SJCRH30 (cell line): ENCODE data around the gene LCP2. TPM values are rescaled to one million over a fixed set of nuclear protein-coding genes. Genes with fewer than 3 reads are reported as not detected.

Experiments used
- DNase-seq, 2 experiments: peaks; one replicate each; pipeline ENCODE4 v3.0.0-alpha.2; 2015 to 2020
- H3K27ac ChIP-seq: fragments of 250-450 bp; sonication (Bioruptor Pico); 2 replicates; pipeline ENCODE4 v1.5.1; 2020; ENCODE audit warnings: mild to moderate bottlenecking, moderate library complexity
- H3K27me3 ChIP-seq: fragments of 250-450 bp; sonication (Bioruptor Pico); 2 replicates; pipeline ENCODE4 v1.5.1; 2020; ENCODE audit warnings: mild to moderate bottlenecking, moderate library complexity
- H3K36me3 ChIP-seq: fragments of 250-450 bp; sonication (Bioruptor Pico); 2 replicates; pipeline ENCODE4 v1.5.1; 2020; ENCODE audit warnings: mild to moderate bottlenecking, moderate library complexity
- H3K4me1 ChIP-seq: fragments of 250-450 bp; sonication (Bioruptor Pico); 2 replicates; pipeline ENCODE4 v1.5.1; 2020; ENCODE audit warnings: mild to moderate bottlenecking, moderate library complexity
- H3K4me3 ChIP-seq: fragments of 250-450 bp; sonication (Bioruptor Pico); 2 replicates; pipeline ENCODE4 v1.5.1; 2020; ENCODE audit warnings: mild to moderate bottlenecking, moderate library complexity
- H3K9me3 ChIP-seq: fragments of 250-450 bp; sonication (Bioruptor Pico); replicated peaks from 2 replicates; pipeline ENCODE4 v1.5.1; 2020; ENCODE audit warnings: mild to moderate bottlenecking, moderate library complexity
- total RNA-seq: library from RNA; depleted of rRNA; stranded (reverse); fragments of >200 nt; shearing (Covaris generic); gene quantifications from 2 replicates; pipeline ENCODE4 v1.2.3, GENCODE V29; 2014; rRNA removed

Gene LCP2
- total RNA-seq = not detected in 2 replicates

DNA sequence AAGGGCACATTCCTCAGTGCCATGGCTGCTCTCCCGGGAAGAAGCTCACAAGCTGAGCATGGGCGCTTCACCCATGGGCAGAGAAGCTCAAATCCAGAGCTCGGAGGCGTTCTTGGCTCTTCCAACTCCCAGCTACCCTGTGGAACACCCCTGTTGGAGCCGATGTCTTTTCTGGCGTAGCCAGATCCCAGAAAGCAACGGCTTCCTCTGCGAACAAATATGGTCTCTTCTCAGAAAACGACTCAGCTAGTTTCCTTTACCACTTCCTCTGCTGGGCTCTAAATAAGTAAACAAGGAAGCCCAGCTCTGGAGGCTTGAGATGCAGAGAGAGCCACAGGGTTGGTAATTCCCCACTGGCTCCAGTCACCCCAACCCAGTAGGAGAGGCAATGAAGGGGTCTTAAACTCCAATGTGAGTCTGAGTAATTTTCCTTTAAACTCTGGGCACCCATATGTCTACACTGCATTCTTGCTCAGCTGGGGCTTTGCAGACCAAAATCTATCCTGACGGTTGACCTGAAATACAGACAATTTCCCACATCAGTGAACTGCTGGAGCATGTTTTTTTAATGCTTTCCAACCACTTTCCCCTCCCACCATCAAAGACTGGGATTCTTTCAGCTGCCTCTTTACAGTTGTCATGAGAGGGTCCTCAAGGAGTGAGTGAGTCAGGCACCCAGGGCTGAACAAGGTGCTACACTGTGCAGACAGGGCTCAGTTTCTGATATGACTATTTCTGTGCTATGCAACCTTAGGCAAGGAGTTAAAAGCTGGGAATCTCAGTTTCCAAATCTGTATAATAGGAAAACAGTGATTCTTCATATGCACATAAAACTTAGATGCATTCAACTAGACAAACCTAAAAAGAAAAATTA, at the start of gene LCP2:
TSS of gene LCP2 (minus strand) at position 189 of the 874 bp plus-strand sequence. CDS start at position 23, 166 bp downstream.
- H3K4me1 ChIP-seq = no peaks in the 10 kb centered on the region
- no peak within 1 kb of the TSS for H3K4me3 ChIP-seq
- H3K9me3 ChIP-seq = no peaks in the 10 kb centered on the region
- DNase-seq = no peak
- no peaks in the 10 kb centered on the region for H3K36me3 ChIP-seq
- no peak within 1 kb of the TSS for H3K27ac ChIP-seq
- no peaks in the 10 kb centered on the region; the same call in 1 of the 2 replicates for H3K27me3 ChIP-seq

DNA sequence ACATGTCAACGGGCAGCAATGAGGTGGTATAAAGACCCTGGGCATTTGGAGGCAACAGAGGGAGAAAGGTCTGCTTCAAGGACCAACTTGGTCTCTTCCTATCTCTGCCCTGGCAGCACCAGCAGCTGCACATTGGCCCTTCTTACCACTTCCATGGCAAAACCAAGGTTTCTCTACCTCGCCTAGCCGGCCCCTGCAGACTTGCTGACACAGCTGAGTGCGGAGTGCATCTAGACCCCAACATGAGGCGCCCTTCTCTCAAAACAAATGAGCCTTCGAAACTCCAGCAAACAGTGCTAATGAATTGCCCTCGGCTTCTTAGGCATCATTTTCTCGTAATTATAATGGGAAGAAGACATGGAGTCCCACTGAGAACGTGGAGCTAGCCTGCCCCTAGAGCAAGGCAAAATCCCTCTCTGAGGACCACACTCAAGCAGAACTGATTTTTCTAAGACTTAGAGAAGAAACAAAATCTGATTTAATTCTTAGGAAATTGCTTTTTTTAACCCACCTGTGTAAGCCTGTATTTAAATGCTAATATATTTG, 49.5 kb upstream of the LCP2 start:
- DNase-seq = no peak
- Histone ChIP-seq H3K27ac (no peak overlapping the region), H3K4me3 (no peak overlapping the region), H3K27me3 (0 out of 2 replicates have a peak, but pooled peaks cover 10% of the 10 kb centered on the region), H3K9me3 (no peaks in the 10 kb centered on the region), H3K4me1 (no peaks in the 10 kb centered on the region), H3K36me3 (no peaks in the 10 kb centered on the region)

DNA sequence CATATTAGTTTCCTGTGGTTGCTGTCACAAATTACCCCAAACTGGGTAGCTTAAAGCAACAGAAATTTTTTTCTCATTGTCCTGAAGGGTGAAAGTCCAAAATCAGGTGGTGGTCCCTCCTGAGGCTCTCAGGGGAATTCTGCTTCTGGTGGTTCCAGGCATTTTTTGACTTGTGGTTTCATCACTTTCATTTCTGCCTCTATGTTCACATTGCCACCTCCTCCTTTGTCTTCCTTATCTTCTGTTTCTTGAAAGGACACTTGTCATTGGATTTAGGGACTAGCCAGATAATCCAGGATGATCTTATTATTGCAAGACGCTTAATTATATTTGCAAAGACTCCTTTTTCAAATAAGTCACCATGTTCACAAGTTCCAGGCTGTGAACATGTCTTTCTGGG, 48.4 kb upstream of the LCP2 start:
- Histone ChIP-seq H3K4me3 (no peak overlapping the region), H3K36me3 (no peaks in the 10 kb centered on the region), H3K4me1 (no peaks in the 10 kb centered on the region), H3K27ac (no peak overlapping the region), H3K9me3 (no peaks in the 10 kb centered on the region), H3K27me3 (0 out of 2 replicates have a peak, but pooled peaks cover 10% of the 10 kb centered on the region)
- no peak for DNase-seq

DNA sequence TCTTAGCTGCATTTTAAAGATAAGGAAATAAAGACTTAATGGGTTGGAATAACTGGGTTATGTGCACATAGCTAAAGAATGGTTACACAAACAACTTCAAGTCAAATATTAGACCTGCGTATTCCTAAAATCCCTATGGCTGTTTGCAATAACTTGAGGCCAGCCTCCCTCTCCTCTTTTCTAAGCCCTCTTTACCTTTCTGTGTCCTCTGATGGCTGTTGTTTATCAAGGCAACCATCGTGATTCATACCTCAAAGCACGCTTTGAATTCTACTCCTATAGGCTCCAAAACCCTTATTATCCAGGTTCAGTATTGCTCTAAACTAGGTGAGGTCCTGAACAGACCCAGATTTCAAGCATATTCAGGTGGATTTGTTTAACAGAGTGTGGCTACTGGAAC, 45.6 kb upstream of the LCP2 start:
- H3K36me3 ChIP-seq = no peaks in the 10 kb centered on the region
- H3K27ac ChIP-seq = no peak overlapping the region
- no peaks in the 10 kb centered on the region for H3K4me1 ChIP-seq
- no peak overlapping the region for H3K4me3 ChIP-seq
- H3K27me3 ChIP-seq = 0 out of 2 replicates have a peak, but pooled peaks cover 10% of the 10 kb centered on the region
- DNase-seq = no peak
- H3K9me3 ChIP-seq = no peaks in the 10 kb centered on the region

DNA sequence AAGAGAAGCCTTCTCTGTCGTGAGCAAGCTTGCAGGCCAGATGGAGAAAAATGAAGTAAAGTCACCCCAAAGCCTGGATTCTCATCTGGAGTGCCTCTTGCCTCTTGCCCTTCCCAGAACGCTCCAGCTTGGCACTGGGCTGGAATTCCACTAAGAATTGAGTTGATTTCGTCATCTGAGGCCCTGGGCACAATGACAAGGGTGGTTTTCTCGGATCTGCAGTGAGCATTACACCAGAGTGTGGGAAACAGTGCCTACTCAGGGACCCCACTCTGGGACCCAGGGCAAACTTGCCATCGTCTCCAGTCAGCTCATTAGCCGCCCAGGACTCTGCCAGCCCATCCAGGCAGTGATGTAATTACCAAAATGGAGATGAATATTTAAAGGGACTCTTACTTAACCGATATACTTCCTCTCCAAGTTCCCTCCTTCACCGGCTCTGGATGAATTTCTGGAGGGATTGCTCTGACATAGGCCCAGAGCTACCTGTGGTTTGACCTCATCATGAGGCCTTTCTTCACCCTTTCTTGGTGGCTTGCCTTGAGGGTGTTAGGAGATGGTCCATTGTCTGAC, 44.7 kb upstream of the LCP2 start:
- DNase-seq = no peak
- peaks cover 8% of the 10 kb centered on the region; the same call in 1 of the 2 replicates for H3K27me3 ChIP-seq
- no peak overlapping the region for H3K4me3 ChIP-seq
- H3K27ac ChIP-seq = no peak overlapping the region
- no peaks in the 10 kb centered on the region for H3K4me1 ChIP-seq
- no peaks in the 10 kb centered on the region for H3K9me3 ChIP-seq
- no peaks in the 10 kb centered on the region for H3K36me3 ChIP-seq

DNA sequence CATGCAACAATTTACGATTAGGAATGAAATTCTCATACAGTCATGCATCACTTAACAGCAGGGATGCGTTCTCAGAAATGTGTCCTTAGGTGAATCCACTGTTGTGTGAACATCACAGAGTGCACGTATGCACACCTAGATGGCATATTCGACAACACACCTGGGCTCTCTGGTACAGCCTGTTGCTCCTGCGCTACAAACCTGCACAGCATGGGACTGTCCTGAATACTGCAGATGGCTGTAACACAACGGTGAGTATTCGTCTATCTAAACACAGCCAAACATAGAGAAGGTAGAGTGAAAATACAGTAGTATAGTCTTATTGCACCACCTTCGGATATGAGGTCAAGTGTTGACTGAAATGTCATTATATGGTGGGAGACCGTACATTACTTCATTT, 44.0 kb upstream of the LCP2 start:
- Histone ChIP-seq H3K36me3 (no peaks in the 10 kb centered on the region), H3K4me3 (no peak overlapping the region)
- no peak for DNase-seq

DNA sequence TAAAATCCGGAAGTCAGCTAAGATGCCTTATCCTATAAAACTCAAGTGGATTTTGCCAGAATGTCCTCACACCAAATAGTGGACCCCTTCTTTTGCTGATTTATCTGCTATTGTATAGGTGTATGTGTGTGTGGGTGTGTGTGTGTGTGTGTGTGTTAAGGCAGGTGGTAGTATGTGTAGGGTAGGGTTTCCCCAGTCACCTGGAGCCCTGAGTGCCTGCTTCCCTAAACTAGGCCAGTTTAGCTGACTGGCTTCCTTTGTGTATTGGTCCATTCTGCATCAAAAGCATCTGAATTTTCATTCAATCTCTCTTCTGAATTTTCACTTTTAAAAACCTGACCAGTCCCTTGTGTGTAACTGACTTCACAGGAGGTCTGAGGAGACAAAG, 42.2 kb upstream of the LCP2 start:
- no peaks in the 10 kb centered on the region for H3K9me3 ChIP-seq
- DNase-seq = no peak
- H3K27ac ChIP-seq = no peak overlapping the region
- no peaks in the 10 kb centered on the region for H3K36me3 ChIP-seq
- peaks cover 6% of the 10 kb centered on the region; the same call in 1 of the 2 replicates for H3K27me3 ChIP-seq
- no peaks in the 10 kb centered on the region for H3K4me1 ChIP-seq
- no peak overlapping the region for H3K4me3 ChIP-seq

More for the DNA sequence above, 44.0 kb upstream of the LCP2 start:
- no peaks in the 10 kb centered on the region for H3K9me3 ChIP-seq
- peaks cover 9% of the 10 kb centered on the region; the same call in 1 of the 2 replicates for H3K27me3 ChIP-seq
- H3K27ac ChIP-seq = no peak overlapping the region
- H3K4me1 ChIP-seq = no peaks in the 10 kb centered on the region

DNA sequence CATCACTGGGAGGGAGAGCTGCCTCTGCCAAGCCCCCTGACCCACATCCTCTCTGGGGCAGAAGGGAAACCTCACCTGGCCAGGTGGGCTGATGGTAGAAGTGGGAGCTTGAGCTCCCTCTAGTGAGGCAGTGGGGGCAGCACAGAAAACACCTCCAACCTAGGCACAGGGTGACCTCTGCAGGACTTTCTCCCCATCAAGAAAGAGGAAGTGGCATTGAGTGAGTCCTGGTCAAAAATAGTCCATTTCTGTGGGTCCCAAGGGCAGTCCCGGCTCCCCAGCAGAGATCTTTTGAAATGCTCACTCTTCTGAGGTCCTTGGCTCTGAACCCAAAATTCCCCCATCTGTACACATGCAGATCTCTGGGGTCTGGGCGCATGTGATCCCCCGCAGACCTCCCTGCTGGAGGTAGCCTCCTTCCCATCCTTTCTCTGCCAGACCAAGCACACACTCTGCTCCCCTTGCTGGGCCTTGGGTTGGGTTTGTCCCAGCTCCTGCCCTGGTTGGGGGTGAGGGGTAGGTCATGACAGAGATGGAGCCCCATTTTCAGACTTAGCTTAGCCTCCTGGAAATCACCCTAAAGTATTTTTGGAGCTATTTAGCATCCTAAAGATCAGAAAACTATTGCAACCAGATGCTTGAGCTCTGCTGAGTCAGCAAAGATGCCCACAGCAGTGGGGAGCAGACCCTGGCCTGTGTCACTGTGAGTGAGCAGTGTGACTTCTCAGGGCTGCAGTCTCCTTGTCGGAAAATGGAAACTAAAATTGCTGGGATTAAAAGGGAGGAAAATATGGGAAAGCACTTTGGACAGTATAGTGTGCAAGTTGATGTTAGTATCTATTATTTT, 41.6 kb upstream of the LCP2 start:
- peaks cover 6% of the 10 kb centered on the region; the same call in 1 of the 2 replicates for H3K27me3 ChIP-seq
- H3K27ac ChIP-seq = no peak overlapping the region
- DNase-seq = no peak
- H3K9me3 ChIP-seq = no peaks in the 10 kb centered on the region
- no peaks in the 10 kb centered on the region for H3K4me1 ChIP-seq
- no peak overlapping the region for H3K4me3 ChIP-seq
- no peaks in the 10 kb centered on the region for H3K36me3 ChIP-seq

DNA sequence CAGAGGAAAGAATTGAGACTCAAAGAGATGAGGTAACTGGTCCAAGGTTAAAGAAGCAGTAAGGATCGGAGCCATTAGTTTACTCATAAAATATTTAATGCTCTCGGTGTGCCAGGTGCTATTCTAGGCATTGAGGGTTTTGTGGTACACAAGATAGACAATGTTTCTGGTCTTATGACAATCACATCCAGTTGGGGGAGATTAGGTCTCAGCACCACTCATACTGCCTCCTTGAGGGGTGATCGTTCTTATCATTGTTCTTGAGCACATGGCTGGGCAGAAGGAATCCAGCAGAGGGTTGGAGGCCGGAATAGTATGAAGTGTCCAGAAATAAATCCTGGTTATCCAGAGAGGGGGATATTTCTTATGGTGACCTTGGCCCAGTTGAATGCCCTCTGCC, 40.7 kb upstream of the LCP2 start:
- no peak overlapping the region for H3K27ac ChIP-seq
- no peaks in the 10 kb centered on the region for H3K36me3 ChIP-seq
- no peak for DNase-seq
- no peak overlapping the region for H3K4me3 ChIP-seq
- peaks cover 12% of the 10 kb centered on the region for H3K27me3 ChIP-seq
- H3K9me3 ChIP-seq = no peaks in the 10 kb centered on the region
- no peaks in the 10 kb centered on the region for H3K4me1 ChIP-seq

DNA sequence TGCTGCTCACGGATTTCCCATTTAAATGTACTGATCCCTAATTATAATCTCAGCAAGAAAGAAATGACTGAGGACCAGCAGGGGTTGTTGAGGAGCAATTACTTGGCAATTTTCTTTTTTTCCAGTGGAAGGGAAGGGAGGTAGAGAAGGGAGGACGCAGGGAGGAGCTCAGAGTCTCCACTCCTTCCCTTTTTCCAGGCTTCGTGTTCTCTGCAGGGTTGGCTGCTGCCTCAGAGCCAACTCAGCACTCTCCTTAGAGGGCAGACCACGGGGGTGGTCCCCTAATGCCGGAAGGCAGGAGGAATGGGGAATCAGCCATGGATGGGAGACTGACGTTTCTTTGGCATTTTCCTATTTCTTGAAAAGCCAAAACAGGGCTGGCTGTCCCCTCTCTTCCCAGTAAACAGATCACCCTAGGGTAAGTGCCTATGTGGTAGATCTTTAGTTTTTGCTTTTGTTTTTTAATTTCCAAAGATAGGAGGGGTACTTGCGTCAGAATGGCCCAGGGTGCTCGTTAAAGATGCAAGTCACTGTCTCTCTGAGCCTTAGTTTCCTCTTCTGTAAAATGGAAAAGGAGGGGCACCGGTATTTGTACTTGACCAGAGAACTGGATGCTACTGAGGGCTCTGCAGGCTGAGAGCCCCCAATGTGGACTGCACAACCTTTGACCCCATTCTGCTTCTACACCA, 39.6 kb upstream of the LCP2 start:
- Histone ChIP-seq H3K36me3 (no peaks in the 10 kb centered on the region), H3K9me3 (no peaks in the 10 kb centered on the region), H3K4me3 (no peak overlapping the region), H3K4me1 (no peaks in the 10 kb centered on the region), H3K27me3 (peaks cover 12% of the 10 kb centered on the region), H3K27ac (no peak overlapping the region)
- DNase-seq = no peak

DNA sequence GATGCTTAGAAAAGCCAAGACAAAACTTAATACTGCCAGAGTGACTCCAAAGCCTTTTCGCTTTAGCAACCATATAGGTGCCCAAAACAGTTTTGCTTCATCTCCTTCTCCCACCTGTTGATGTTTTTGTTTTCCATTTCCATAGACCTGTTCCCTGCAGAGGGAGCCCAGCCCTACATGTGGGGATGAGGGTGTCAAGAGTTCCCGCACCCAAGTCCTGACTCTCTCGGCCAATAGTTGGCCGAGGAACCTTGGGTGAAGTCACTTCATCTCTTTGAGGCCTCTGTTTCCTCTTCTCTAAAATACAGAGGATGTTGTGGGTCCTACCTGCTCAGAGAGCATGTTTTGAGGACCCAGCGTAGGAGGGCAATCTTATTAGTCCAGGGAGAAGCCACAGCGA, 38.5 kb upstream of the LCP2 start:
- no peaks in the 10 kb centered on the region for H3K9me3 ChIP-seq
- no peaks in the 10 kb centered on the region for H3K36me3 ChIP-seq
- no peaks in the 10 kb centered on the region for H3K4me1 ChIP-seq
- peaks cover 12% of the 10 kb centered on the region for H3K27me3 ChIP-seq
- DNase-seq = no peak
- no peak overlapping the region for H3K27ac ChIP-seq
- no peak overlapping the region for H3K4me3 ChIP-seq

DNA sequence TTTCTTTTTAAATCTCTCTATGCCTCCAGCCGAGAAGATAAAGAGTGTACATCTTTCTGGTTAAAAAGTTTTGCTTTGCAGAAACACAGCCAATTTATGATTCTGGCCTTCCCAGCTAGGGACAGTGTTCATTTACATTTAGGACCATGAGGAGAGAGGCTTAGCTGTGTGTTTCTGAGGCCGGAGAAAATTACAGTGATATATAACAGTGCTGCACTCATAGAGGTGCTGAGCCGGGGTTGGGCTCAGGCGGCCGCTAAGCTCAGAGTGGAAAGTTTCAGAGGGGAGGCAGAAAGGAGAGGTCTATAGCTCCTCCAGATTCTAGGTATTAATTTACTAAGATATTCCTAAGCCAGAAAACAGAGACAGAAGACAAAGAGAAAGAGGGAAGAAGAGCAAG, 37.0 kb upstream of the LCP2 start:
- H3K9me3 ChIP-seq = no peaks in the 10 kb centered on the region
- no peaks in the 10 kb centered on the region for H3K4me1 ChIP-seq
- no peak overlapping the region for H3K4me3 ChIP-seq
- peaks cover 12% of the 10 kb centered on the region for H3K27me3 ChIP-seq
- no peak for DNase-seq
- H3K27ac ChIP-seq = no peak overlapping the region
- no peaks in the 10 kb centered on the region for H3K36me3 ChIP-seq

DNA sequence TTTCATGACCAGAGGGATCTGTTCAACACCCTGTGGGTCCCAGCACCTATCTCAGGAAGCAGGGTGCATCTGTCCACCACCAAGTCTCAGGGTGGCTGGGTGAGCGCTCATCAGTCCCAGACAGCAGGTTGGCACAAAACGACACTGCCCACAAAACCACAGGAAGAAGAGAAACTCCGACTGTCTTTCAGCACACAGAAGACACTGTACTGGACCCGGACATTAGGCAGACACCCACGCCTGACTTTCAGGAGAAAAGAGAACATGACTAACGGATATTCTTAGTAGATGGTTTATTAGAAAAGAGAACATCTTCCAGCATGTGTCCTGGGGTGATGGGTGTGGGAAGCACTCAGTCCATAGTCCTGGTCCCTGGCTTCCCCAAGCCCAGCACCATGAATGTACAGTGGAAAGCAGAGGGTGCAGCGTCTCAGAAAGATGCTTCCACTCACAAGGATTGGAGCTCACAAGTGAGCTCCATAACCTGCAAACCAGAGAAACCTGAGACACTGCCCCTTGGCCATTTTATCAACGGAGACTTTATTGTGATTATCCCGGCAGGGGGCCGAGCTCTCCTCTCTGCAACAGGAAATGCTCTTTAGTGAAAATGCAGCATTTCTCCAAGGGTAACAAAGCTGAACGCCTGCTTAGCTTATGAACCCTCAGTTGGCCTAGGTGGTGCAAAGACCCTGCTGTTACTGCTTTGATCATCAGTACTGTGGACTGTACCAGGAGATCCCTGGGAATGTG, 35.8 kb upstream of the LCP2 start:
- peak in 1 of 2 experiments; percentile 8 for DNase-seq
- Histone ChIP-seq H3K4me3 (no peak overlapping the region), H3K36me3 (no peaks in the 10 kb centered on the region), H3K27me3 (peaks cover 12% of the 10 kb centered on the region), H3K4me1 (no peaks in the 10 kb centered on the region), H3K9me3 (no peaks in the 10 kb centered on the region), H3K27ac (no peak overlapping the region)
